ENCODE measurements around the gene SEL1L. TPM values are rescaled to one million over a fixed set of nuclear protein-coding genes. Genes with fewer than 3 reads are reported as not detected.
A peak's percentile ranks its signal among the peaks of the same experiment; 100 is the strongest.
"Not testable (repeated sequence)": the region's sequence is repeated elsewhere in the genome, so short reads cannot be mapped to it uniquely, and the experiment has no call there.

The SEL1L gene
- total and polyA plus RNA-seq, 2 experiments from 2014 or later = 21.3 to 65.7 TPM

- TF ChIP-seq, protein P1, sequence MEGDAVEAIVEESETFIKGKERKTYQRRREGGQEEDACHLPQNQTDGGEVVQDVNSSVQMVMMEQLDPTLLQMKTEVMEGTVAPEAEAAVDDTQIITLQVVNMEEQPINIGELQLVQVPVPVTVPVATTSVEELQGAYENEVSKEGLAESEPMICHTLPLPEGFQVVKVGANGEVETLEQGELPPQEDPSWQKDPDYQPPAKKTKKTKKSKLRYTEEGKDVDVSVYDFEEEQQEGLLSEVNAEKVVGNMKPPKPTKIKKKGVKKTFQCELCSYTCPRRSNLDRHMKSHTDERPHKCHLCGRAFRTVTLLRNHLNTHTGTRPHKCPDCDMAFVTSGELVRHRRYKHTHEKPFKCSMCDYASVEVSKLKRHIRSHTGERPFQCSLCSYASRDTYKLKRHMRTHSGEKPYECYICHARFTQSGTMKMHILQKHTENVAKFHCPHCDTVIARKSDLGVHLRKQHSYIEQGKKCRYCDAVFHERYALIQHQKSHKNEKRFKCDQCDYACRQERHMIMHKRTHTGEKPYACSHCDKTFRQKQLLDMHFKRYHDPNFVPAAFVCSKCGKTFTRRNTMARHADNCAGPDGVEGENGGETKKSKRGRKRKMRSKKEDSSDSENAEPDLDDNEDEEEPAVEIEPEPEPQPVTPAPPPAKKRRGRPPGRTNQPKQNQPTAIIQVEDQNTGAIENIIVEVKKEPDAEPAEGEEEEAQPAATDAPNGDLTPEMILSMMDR (IDR thresholded peaks at IDR 0.05; ENCODE audit: low read depth, low read length) = no peak
- H3K4me1 ChIP-seq (ENCODE audit: low read depth) = peaks cover 6% of the 10 kb centered on the region
- no peaks in the 10 kb centered on the region for H3K9me3 ChIP-seq (ENCODE audit: low read depth)
- no peaks in the 10 kb centered on the region for H3K36me3 ChIP-seq
- DNase-seq (ENCODE audit: low read depth in 1 of 2, low spot score in 1 of 2) = peak in 1 of 2 donors; percentile 46
- H3K4me3 ChIP-seq = no peak overlapping the region
- no peak overlapping the region for H3K27ac ChIP-seq
- peaks cover 47% of the 10 kb centered on the region for H3K27me3 ChIP-seq
Observed at GRCh38 chr14:81433378-81433777, 100.3 kb downstream of the SEL1L start.

DNA sequence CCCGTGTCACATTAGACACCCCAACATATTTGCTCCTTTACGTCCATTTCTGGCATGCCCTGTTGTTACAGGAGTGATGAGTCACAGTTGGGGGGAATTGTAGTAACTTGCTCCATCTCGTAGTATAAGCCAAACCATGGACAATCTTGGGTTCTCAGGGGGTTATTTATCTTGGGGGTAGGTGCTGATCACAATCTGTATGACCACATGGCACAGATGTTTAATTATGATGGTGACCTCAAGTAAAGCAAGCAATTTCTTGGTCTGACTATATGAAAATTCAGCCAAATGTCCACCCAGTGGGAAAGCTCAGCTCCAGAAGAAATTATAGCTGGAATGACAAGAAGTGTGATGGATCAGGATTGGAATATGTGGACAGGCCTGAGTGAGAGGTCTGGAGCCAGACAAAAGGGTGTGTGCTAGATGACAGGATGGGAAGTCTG is 101.4 kb downstream of the SEL1L start:
- DNase-seq (ENCODE audit: low read depth in 1 of 2, low spot score in 1 of 2) = peak in 1 of 2 donors; percentile 18
- H3K27ac ChIP-seq = no peak overlapping the region
- H3K27me3 ChIP-seq = peaks cover 36% of the 10 kb centered on the region
- TF ChIP-seq, protein P1 (IDR thresholded peaks at IDR 0.05; ENCODE audit: low read depth, low read length) = no peak
- H3K4me3 ChIP-seq = no peak overlapping the region
- no peaks in the 10 kb centered on the region for H3K36me3 ChIP-seq
- peaks cover 6% of the 10 kb centered on the region for H3K4me1 ChIP-seq (ENCODE audit: low read depth)
- no peaks in the 10 kb centered on the region for H3K9me3 ChIP-seq (ENCODE audit: low read depth)

GRCh38 chr14:81430235-81430634 is 103.4 kb downstream of the SEL1L start:
- DNase-seq (ENCODE audit: low read depth in 1 of 2, low spot score in 1 of 2) = no peak
- no peak overlapping the region for H3K27ac ChIP-seq
- TF ChIP-seq, protein P1 (IDR thresholded peaks at IDR 0.05; ENCODE audit: low read depth, low read length) = no peak

DNA sequence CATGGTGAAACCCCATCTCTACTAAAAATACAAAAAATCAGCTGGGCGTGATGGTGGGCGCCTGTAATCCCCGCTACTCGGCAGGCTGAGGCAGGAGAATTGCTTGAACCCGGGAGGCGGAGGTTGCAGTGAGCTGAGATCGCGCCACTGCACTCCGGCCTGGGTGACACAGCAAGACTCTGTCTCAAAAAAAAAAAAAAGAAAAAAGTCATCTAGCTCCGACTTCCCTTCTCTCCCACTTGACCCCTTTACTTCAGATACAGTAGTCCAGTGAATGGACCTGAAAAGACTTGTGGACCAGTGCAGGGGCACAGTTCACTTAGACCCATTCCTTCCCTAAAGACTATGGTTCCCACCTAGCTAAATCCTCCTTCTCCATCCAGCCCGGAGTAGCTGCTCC is 103.9 kb downstream of the SEL1L start:
- H3K36me3 ChIP-seq; H3K4me3 ChIP-seq; DNase-seq (ENCODE audit: low read depth in 1 of 2, low spot score in 1 of 2); H3K4me1 ChIP-seq (ENCODE audit: low read depth); H3K9me3 ChIP-seq (ENCODE audit: low read depth); H3K27ac ChIP-seq: not testable (repeated sequence)
- peaks cover 12% of the 10 kb centered on the region for H3K27me3 ChIP-seq

More at GRCh38 chr14:81430235-81430634, 103.4 kb downstream of the SEL1L start:
- H3K27me3 ChIP-seq = peaks cover 17% of the 10 kb centered on the region
- no peak overlapping the region for H3K4me3 ChIP-seq
- no peaks in the 10 kb centered on the region for H3K36me3 ChIP-seq
- H3K4me1 ChIP-seq (ENCODE audit: low read depth) = peaks cover 4% of the 10 kb centered on the region
- H3K9me3 ChIP-seq (ENCODE audit: low read depth) = no peaks in the 10 kb centered on the region

GRCh38 chr14:81429028-81429427 is 104.6 kb downstream of the SEL1L start:
- no peak for DNase-seq (ENCODE audit: low read depth in 1 of 2, low spot score in 1 of 2)

DNA sequence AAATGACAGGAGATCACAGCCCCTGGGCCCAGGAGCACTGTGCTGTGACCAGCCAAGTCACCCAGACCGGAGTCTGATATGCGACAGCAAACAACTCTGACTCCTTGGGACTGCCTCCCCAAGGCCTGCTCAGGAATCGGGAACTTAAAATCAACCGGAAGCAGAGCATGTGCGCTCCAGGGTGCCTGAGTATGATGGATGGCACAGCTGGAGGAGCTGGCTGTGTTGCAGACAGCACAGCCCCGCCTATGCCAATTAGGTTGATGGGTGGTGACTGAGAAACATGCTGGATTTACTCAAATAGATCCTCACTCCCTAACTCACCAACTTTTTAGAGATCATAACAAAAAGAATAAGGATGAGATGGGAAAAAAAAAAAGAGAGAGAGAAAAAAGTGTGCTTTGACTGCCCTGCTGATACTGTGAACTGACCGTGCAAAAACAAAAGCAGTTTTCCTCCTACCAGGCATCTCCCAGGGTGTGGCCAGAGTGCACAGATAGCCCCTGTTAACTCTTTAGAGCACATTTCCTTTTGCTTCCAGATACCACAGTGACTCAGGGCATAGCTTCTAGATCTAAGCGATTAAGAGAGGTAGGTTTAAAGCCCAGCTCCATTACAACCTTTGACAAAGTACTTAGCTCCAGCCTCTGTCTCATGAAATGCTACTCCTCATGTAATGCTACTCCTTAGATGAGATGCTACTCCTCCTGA is 106.2 kb downstream of the SEL1L start:
- TF ChIP-seq, protein P1 (IDR thresholded peaks at IDR 0.05; ENCODE audit: low read depth, low read length) = no peak
- Histone ChIP-seq H3K9me3 (ENCODE audit: low read depth) (no peaks in the 10 kb centered on the region), H3K27me3 (no peaks in the 10 kb centered on the region), H3K36me3 (no peaks in the 10 kb centered on the region), H3K27ac (no peak overlapping the region), H3K4me1 (ENCODE audit: low read depth) (no peaks in the 10 kb centered on the region), H3K4me3 (no peak overlapping the region)
- DNase-seq (ENCODE audit: low read depth in 1 of 2, low spot score in 1 of 2) = peak in 1 of 2 donors; percentile 8

More at GRCh38 chr14:81429028-81429427, 104.6 kb downstream of the SEL1L start:
- TF ChIP-seq, protein P1 (IDR thresholded peaks at IDR 0.05; ENCODE audit: low read depth, low read length) = no peak
- Histone ChIP-seq H3K27ac (no peak overlapping the region), H3K4me1 (ENCODE audit: low read depth) (no peaks in the 10 kb centered on the region), H3K4me3 (no peak overlapping the region), H3K9me3 (ENCODE audit: low read depth) (no peaks in the 10 kb centered on the region), H3K36me3 (no peaks in the 10 kb centered on the region), H3K27me3 (peaks cover 5% of the 10 kb centered on the region)
